ENCODE results near the gene CFAP126. TPM values are rescaled to one million over a fixed set of nuclear protein-coding genes. Genes with fewer than 3 reads are reported as not detected.
A peak's percentile ranks its signal among the peaks of the same experiment; 100 is the strongest.
"Not testable (repeated sequence)": the region's sequence is repeated elsewhere in the genome, so short reads cannot be mapped to it uniquely, and the experiment has no call there.

CFAP126 gene
- total RNA-seq, 1 donor from 2014 or later = not detected

- no peak for FAIRE-seq
- no peaks in the 10 kb centered on the region for H3K27me3 ChIP-seq (ENCODE audit: insufficient read depth, low read length)
- no peaks in the 10 kb centered on the region for H3K9me3 ChIP-seq (ENCODE audit: insufficient read depth, low read depth, low read length)
- TF ChIP-seq EZH2 (IDR thresholded peaks at IDR 0.05; ENCODE audit: insufficient read depth, low read length) = no peak
- TF ChIP-seq CTCF (IDR thresholded peaks at IDR 0.05; ENCODE audit: insufficient read depth, low read depth, low read length) = no peak
- H3K4me1 ChIP-seq (ENCODE audit: insufficient read depth, low read length) = peaks cover 5% of the 10 kb centered on the region
- no peaks in the 10 kb centered on the region for H4K20me1 ChIP-seq (ENCODE audit: insufficient read depth, low read length)
- peak overlapping the region; percentile 98 for H3K4me2 ChIP-seq (ENCODE audit: low read length)
- H2AFZ ChIP-seq (ENCODE audit: low read depth, low read length) = peak overlapping the region; percentile 99
- Mint-ChIP-seq H3K36me3 (ENCODE audit: low read depth, unreplicated experiment) (no peaks in the 10 kb centered on the region), H3K9me3 (ENCODE audit: unreplicated experiment) (no peaks in the 10 kb centered on the region), H3K4me1 (ENCODE audit: low read depth, unreplicated experiment) (peaks cover 3% of the 10 kb centered on the region), H3K27ac (ENCODE audit: unreplicated experiment) (peak overlapping the region; percentile 100), H3K27me3 (ENCODE audit: low read depth, unreplicated experiment) (peaks cover 2% of the 10 kb centered on the region), H3K4me3 (ENCODE audit: unreplicated experiment) (peak overlapping the region; percentile 95)
- no peak for DNase-seq (ENCODE audit: low read depth)
- no peaks in the 10 kb centered on the region for H3K36me3 ChIP-seq (ENCODE audit: insufficient read depth, low read length)
- peak overlapping the region; percentile 87 for H3K4me3 ChIP-seq (ENCODE audit: insufficient read depth, low read depth, low read length)
- H3K79me2 ChIP-seq (ENCODE audit: insufficient read depth, low read length) = no peaks in the 10 kb centered on the region
- H3K9ac ChIP-seq (ENCODE audit: low read length) = peak overlapping the region; percentile 92
- H3K27ac ChIP-seq (ENCODE audit: low read depth, low read length) = peak overlapping the region; percentile 97
Observed at GRCh38 chr1:161398900-161399256, 31.2 kb upstream of the CFAP126 start.

GRCh38 chr1:161397038-161397437 lies 29.4 kb upstream of the CFAP126 start:
- H3K9ac ChIP-seq (ENCODE audit: low read length); H3K9me3 ChIP-seq (ENCODE audit: insufficient read depth, low read depth, low read length); H3K4me2 ChIP-seq (ENCODE audit: low read length); H4K20me1 ChIP-seq (ENCODE audit: insufficient read depth, low read length); FAIRE-seq; H3K4me3 ChIP-seq (ENCODE audit: insufficient read depth, low read depth, low read length); H3K9me3 Mint-ChIP-seq (ENCODE audit: unreplicated experiment); H2AFZ ChIP-seq (ENCODE audit: low read depth, low read length); H3K36me3 ChIP-seq (ENCODE audit: insufficient read depth, low read length); H3K4me1 ChIP-seq (ENCODE audit: insufficient read depth, low read length); H3K4me3 Mint-ChIP-seq (ENCODE audit: unreplicated experiment); H3K36me3 Mint-ChIP-seq (ENCODE audit: low read depth, unreplicated experiment); DNase-seq (ENCODE audit: low read depth); H3K4me1 Mint-ChIP-seq (ENCODE audit: low read depth, unreplicated experiment); H3K27me3 ChIP-seq (ENCODE audit: insufficient read depth, low read length); H3K27me3 Mint-ChIP-seq (ENCODE audit: low read depth, unreplicated experiment); H3K79me2 ChIP-seq (ENCODE audit: insufficient read depth, low read length); H3K27ac Mint-ChIP-seq (ENCODE audit: unreplicated experiment); H3K27ac ChIP-seq (ENCODE audit: low read depth, low read length): not testable (repeated sequence)

- no peaks in the 10 kb centered on the region for H3K36me3 Mint-ChIP-seq (ENCODE audit: low read depth, unreplicated experiment)
- Histone ChIP-seq H3K4me3 (ENCODE audit: insufficient read depth, low read depth, low read length) (no peak overlapping the region), H3K36me3 (ENCODE audit: insufficient read depth, low read length) (no peaks in the 10 kb centered on the region), H3K9me3 (ENCODE audit: insufficient read depth, low read depth, low read length) (no peaks in the 10 kb centered on the region), H3K4me1 (ENCODE audit: insufficient read depth, low read length) (peaks cover 7% of the 10 kb centered on the region), H3K9ac (ENCODE audit: low read length) (no peak overlapping the region), H4K20me1 (ENCODE audit: insufficient read depth, low read length) (no peaks in the 10 kb centered on the region), H3K4me2 (ENCODE audit: low read length) (no peak overlapping the region), H3K79me2 (ENCODE audit: insufficient read depth, low read length) (no peaks in the 10 kb centered on the region), H3K27ac (ENCODE audit: low read depth, low read length) (no peak overlapping the region), H2AFZ (ENCODE audit: low read depth, low read length) (no peak overlapping the region), H3K27me3 (ENCODE audit: insufficient read depth, low read length) (no peaks in the 10 kb centered on the region)
- DNase-seq (ENCODE audit: low read depth) (no peak), FAIRE-seq (no peak)
- no peaks in the 10 kb centered on the region for H3K9me3 Mint-ChIP-seq (ENCODE audit: unreplicated experiment)
- H3K27me3 Mint-ChIP-seq (ENCODE audit: low read depth, unreplicated experiment) = peaks cover 3% of the 10 kb centered on the region
- TF ChIP-seq EZH2 (IDR thresholded peaks at IDR 0.05; ENCODE audit: insufficient read depth, low read length) = no peak
- no peak for TF ChIP-seq CTCF (IDR thresholded peaks at IDR 0.05; ENCODE audit: insufficient read depth, low read depth, low read length)
- H3K27ac Mint-ChIP-seq (ENCODE audit: unreplicated experiment) = no peak overlapping the region
- H3K4me3 Mint-ChIP-seq (ENCODE audit: unreplicated experiment) = no peak overlapping the region
- H3K4me1 Mint-ChIP-seq (ENCODE audit: low read depth, unreplicated experiment) = peaks cover 1% of the 10 kb centered on the region
Observed at GRCh38 chr1:161393151-161393550, 25.5 kb upstream of the CFAP126 start.

All from astrocyte (in vitro differentiated cells and primary cell).